Endothelial cell of umbilical vein (primary cell): Measurements from ENCODE around the gene PRUNE1. TPM values are rescaled to one million over a fixed set of nuclear protein-coding genes. Genes with fewer than 3 reads are reported as not detected.

Experiments used
- BruUV-seq: library from RNA; stranded (reverse); fragments of 400-500 nt; replicated peaks from 2 replicates; lab custom pipeline; 2021; lab: Mats Ljungman, UMichigan
- CTCF ChIA-PET: fragments of 300-600, 350-600 bp; sonication (Branson Sonifier 250); formaldehyde crosslinking; loops from one replicate; lab custom pipeline; 2021; ENCODE audit warnings: antibody characterized with exemption, inconsistent platforms; lab: Charles Lee
- POLR2A ChIA-PET: fragments of 300-600, 350-600 bp; sonication (Branson Sonifier 250); formaldehyde crosslinking; loops from one replicate; lab custom pipeline; 2021; ENCODE audit warnings: antibody characterized with exemption, inconsistent platforms; lab: Charles Lee
- DNase-seq: peaks from one replicate; pipeline ENCODE4 v3.0.0-alpha.2; 2011; ENCODE audit warnings: low read depth, low spot score
- FAIRE-seq: peaks from 2 replicates; lab custom pipeline; 2011; peaks lifted over from hg19 to GRCh38; lab: Jason Lieb, UNC
- H2AFZ ChIP-seq: 2 replicates; pipeline ENCODE4 v1.6.0; 2012; ENCODE audit warnings: low read depth, low read length, control low read depth, inconsistent platforms
- H3K27ac ChIP-seq: 2 replicates; pipeline ENCODE4 v1.5.1; 2011; ENCODE audit warnings: low read depth, mild to moderate bottlenecking, control low read depth, low read length, moderate library complexity; ENCODE audit not compliant: insufficient read depth
- H3K27me3 ChIP-seq, 2 experiments: 2 replicates each; pipeline versions ENCODE4 v1.6.0 to v1.6.1; 2011; ENCODE audit warnings: low read length in 2 of 2, mixed read lengths in 1 of 2; ENCODE audit not compliant: control insufficient read depth in 2 of 2, insufficient read depth in 2 of 2
- H3K36me3 ChIP-seq, 2 experiments: 2 replicates in 1 of 2; 3 replicates in 1 of 2; pipeline ENCODE4 v1.5.1; 2011; ENCODE audit warnings: low read length in 2 of 2, mild to moderate bottlenecking in 1 of 2, moderate library complexity in 1 of 2; ENCODE audit not compliant: control insufficient read depth in 2 of 2, insufficient read depth in 2 of 2; ENCODE audit errors: extremely low read depth in 1 of 2
- H3K4me1 ChIP-seq: 3 replicates; pipeline ENCODE4 v1.5.1; 2011; ENCODE audit warnings: mild to moderate bottlenecking, low read length; ENCODE audit not compliant: control insufficient read depth, insufficient read depth; ENCODE audit errors: extremely low read depth
- H3K4me2 ChIP-seq: 2 replicates; pipeline ENCODE4 v1.6.1; 2011; ENCODE audit warnings: low read length, control low read depth, mixed read lengths; ENCODE audit not compliant: insufficient read depth
- H3K4me3 ChIP-seq, 3 experiments: fragments of 200-600 bp in 1 of 3; sonication (generic), shearing (Covaris generic) in 1 of 3; replicated peaks in 1 of 3; 2 replicates each; pipeline ENCODE4 v1.5.1; 2011 to 2016; ENCODE audit warnings: control low read depth in 3 of 3, low read length in 3 of 3, mild to moderate bottlenecking in 2 of 3, inconsistent platforms in 1 of 3, low read depth in 1 of 3, moderate library complexity in 1 of 3; ENCODE audit not compliant: insufficient read depth in 1 of 3
- H3K79me2 ChIP-seq: 2 replicates; pipeline ENCODE4 v1.6.0; 2012; ENCODE audit warnings: low read length, inconsistent platforms; ENCODE audit not compliant: control insufficient read depth, insufficient read depth
- H3K9ac ChIP-seq: replicated peaks from 2 replicates; pipeline ENCODE3; 2011; ENCODE audit warnings: low read length, control low read depth; ENCODE audit not compliant: insufficient read depth; ENCODE audit errors: extremely low read depth
- H3K9me1 ChIP-seq: replicated peaks from 3 replicates; pipeline ENCODE4 v1.6.0; 2011; ENCODE audit warnings: mild to moderate bottlenecking, low read length; ENCODE audit not compliant: control insufficient read depth, insufficient read depth; ENCODE audit errors: extremely low read depth
- H3K9me3 ChIP-seq: replicated peaks from 2 replicates; pipeline ENCODE4 v1.5.1; 2012; ENCODE audit warnings: low read length, inconsistent platforms; ENCODE audit not compliant: control insufficient read depth, insufficient read depth
- H4K20me1 ChIP-seq: replicated peaks from 2 replicates; pipeline ENCODE3; 2011; ENCODE audit warnings: mild to moderate bottlenecking, low read length; ENCODE audit not compliant: control insufficient read depth, insufficient read depth; ENCODE audit errors: extremely low read depth
- EZH2 ChIP-seq: IDR thresholded peaks from 2 replicates; pipeline ENCODE4 v1.6.1; 2012; ENCODE audit warnings: borderline replicate concordance, low read depth, mild to moderate bottlenecking, moderate library complexity, low read length, inconsistent platforms; ENCODE audit not compliant: severe bottlenecking
- FOS ChIP-seq: IDR thresholded peaks from 2 replicates; pipeline ENCODE4 v1.6.1; 2011; ENCODE audit warnings: mild to moderate bottlenecking, low read length, moderate library complexity, borderline replicate concordance; ENCODE audit not compliant: insufficient read depth
- GATA2 ChIP-seq: IDR thresholded peaks from 2 replicates; pipeline ENCODE4 v1.7.0; 2011; ENCODE audit warnings: low read depth, mild to moderate bottlenecking, moderate library complexity, mixed read lengths, low read length; ENCODE audit not compliant: insufficient read length, insufficient read depth
- JUN ChIP-seq: IDR thresholded peaks from 2 replicates; pipeline ENCODE4 v1.6.1; 2011; ENCODE audit warnings: borderline replicate concordance, low read depth; ENCODE audit not compliant: insufficient read length, insufficient read depth
- MYC ChIP-seq: IDR thresholded peaks from one replicate; pipeline ENCODE4 v1.6.1; 2011; ENCODE audit warnings: mild to moderate bottlenecking, low read depth, low read length
- POLR2A ChIP-seq: IDR thresholded peaks from 2 replicates; pipeline ENCODE4 v1.6.1; 2012; ENCODE audit warnings: low read depth, mild to moderate bottlenecking, control low read depth, low read length
- dilution Hi-C: fragments of 300-500 bp; cut with MboI; formaldehyde crosslinking; loops from one replicate; pipeline ENCODE4 v1.15.0; 2019; ENCODE audit warnings: low sequenced_read_pairs; ENCODE audit not compliant: extremely low pct_ligation_motif_present
- intact Hi-C: fragments of 100-400 bp; cut with micrococcal nuclease; formaldehyde crosslinking; loops from one replicate; pipeline ENCODE4 v1.10.0; 2022
- polyA plus RNA-seq, 4 experiments: library from polyadenylated mRNA; depleted of rRNA in 3 of 4; stranded (reverse) in 3 of 4; unstranded in 1 of 4; fragments of >200 nt; gene quantifications; 2 replicates each; pipeline versions ENCODE4 v1.2.1 to v1.2.3, GENCODE V29; 2011 to 2012; ENCODE audit warnings: missing spikeins in 1 of 4
- total RNA-seq: library from RNA; stranded (reverse); gene quantifications from 2 replicates; pipeline ENCODE4 v1.2.3, GENCODE V29; 2021
- TF ChIP-seq, protein P1 (sequence below): IDR thresholded peaks from 2 replicates; pipeline ENCODE4 v1.6.1; 2011; ENCODE audit not compliant: insufficient read depth, insufficient read length
- TF ChIP-seq, protein P2 (sequence below), 2 donors: IDR thresholded peaks; 1 replicate in 1 of 2; 2 replicates in 1 of 2; pipeline ENCODE4 v1.5.1; 2011; ENCODE audit warnings: low read length in 2 of 2, mild to moderate bottlenecking in 2 of 2, moderate library complexity in 2 of 2, control low read depth in 1 of 2, inconsistent platforms in 1 of 2, low read depth in 1 of 2; ENCODE audit not compliant: insufficient read depth in 1 of 2; ENCODE audit errors: extremely low read depth in 1 of 2

The PRUNE1 gene
- total and polyA plus RNA-seq, 2 donors (not counting 3 experiments of a cell fraction or from before 2014, with no cell fraction given) = 8.6 to 17.5 TPM

DNA sequence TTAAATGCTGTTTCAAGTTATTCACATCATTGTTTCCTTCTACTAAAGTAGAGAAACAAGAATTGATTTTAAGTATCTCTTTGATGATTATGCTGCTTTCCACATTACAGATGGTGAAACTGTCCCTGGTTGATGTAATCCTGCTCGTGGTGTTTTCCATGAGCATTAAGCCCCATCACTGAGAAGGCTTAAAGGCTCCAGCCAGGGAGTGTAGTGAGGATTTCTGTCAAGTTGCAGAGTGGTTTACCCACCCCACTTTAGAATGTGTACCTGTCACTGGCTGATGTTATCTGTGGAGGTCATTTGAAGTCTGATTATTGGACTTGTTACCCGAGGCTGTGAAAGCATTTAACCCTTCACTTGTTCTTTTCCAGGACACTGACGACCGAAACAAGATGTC is 46.5 kb upstream of the PRUNE1 start:
- intact Hi-C loops (no loop called here), dilution Hi-C loops (no loop called here)
- FAIRE-seq = no peak
- peaks cover 3% of the 10 kb centered on the region for H3K4me1 ChIP-seq
- no peaks in the 10 kb centered on the region for H4K20me1 ChIP-seq
- TF ChIP-seq, protein P1, sequence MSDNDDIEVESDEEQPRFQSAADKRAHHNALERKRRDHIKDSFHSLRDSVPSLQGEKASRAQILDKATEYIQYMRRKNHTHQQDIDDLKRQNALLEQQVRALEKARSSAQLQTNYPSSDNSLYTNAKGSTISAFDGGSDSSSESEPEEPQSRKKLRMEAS = no peak
- TF ChIP-seq GATA2 (no peak), JUN (no peak), FOS (no peak), POLR2A (no peak), EZH2 (no peak), MYC (no peak)
- TF ChIP-seq, protein P2, sequence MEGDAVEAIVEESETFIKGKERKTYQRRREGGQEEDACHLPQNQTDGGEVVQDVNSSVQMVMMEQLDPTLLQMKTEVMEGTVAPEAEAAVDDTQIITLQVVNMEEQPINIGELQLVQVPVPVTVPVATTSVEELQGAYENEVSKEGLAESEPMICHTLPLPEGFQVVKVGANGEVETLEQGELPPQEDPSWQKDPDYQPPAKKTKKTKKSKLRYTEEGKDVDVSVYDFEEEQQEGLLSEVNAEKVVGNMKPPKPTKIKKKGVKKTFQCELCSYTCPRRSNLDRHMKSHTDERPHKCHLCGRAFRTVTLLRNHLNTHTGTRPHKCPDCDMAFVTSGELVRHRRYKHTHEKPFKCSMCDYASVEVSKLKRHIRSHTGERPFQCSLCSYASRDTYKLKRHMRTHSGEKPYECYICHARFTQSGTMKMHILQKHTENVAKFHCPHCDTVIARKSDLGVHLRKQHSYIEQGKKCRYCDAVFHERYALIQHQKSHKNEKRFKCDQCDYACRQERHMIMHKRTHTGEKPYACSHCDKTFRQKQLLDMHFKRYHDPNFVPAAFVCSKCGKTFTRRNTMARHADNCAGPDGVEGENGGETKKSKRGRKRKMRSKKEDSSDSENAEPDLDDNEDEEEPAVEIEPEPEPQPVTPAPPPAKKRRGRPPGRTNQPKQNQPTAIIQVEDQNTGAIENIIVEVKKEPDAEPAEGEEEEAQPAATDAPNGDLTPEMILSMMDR (IDR thresholded peaks at IDR 0.05; ENCODE audit: extremely low read depth in 1 of 2, insufficient read depth in 1 of 2, low read depth in 1 of 2, low read length in 2 of 2) = no peak
- no peaks in the 10 kb centered on the region for H3K9me3 ChIP-seq
- H3K9me1 ChIP-seq = no peaks in the 10 kb centered on the region
- H3K9ac ChIP-seq = no peak overlapping the region
- peaks cover 17 to 31% of the 10 kb centered on the region in 2 experiments for H3K36me3 ChIP-seq
- H3K79me2 ChIP-seq = no peaks in the 10 kb centered on the region
- H3K4me2 ChIP-seq = no peak overlapping the region
- ChIA-PET CTCF (interaction anchor here (2.1 to 2.5 kb wide), 2 partner anchors 12 to 34 kb away, joined by 9 to 11 read pairs; partner anchors contain the start of gene CERS2), POLR2A (no interaction called here)
- no TSS peak for BruUV-seq
- H2AFZ ChIP-seq = no peak overlapping the region
- H3K27me3 ChIP-seq = no peaks in the 10 kb centered on the region
- DNase-seq = no peak
- no peak overlapping the region for H3K27ac ChIP-seq
- no peak overlapping the region for H3K4me3 ChIP-seq
